Fibroblast of peridontal ligament (primary cell): ENCODE data around the gene MAPK8IP3.

Source experiments
- DNase-seq: peaks from one replicate; pipeline ENCODE4 v3.0.0-alpha.2; 2010; ENCODE audit errors: extremely low read depth

The MAPK8IP3 gene

DNA sequence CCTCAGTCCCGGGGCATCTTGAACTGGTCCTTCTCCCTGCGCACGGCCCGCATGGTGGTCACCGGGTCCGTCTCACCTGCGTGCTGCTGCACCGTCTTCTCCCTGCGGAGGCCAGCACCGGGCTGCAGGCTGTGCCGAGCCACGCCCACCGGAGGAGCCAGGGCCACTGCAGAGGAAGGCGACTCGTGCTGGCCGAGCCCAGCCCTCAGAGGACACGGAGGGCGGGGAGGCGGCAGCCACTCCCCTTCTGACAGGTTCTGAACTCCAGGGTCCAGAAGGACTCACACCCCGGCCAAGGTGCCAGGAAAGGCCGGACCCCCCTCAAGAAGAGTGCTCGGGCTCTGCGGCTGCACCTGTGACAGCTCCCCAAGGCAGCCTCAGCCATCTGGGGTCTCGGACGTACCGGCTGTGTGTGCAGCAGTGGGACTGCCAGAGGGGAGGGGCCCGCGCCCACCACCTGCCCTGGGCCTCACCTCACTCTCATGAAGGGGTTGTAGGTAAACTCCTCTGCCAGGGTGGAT lies 103.3 kb downstream of the MAPK8IP3 start:
- DNase-seq = no peak

DNA sequence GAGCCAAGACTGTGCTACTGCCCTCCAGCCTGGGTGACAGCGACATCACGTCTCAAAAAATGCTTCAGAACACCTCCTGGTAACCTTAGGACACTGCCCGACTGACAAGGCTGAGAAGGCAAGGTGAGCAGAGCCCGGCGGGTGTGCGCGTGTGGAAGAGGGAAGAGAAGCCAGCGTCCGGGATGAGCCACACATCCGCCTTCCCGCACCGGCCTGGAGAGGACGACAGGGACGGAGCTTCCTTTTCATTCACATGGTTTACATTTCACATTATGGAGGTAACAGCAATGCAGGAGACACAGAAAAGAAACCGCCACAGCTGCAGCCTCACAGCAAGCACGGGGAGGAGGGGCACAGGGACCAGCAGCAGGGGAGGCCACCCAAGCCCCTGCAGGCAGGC lies 104.1 kb downstream of the MAPK8IP3 start:
- DNase-seq = no peak

DNA sequence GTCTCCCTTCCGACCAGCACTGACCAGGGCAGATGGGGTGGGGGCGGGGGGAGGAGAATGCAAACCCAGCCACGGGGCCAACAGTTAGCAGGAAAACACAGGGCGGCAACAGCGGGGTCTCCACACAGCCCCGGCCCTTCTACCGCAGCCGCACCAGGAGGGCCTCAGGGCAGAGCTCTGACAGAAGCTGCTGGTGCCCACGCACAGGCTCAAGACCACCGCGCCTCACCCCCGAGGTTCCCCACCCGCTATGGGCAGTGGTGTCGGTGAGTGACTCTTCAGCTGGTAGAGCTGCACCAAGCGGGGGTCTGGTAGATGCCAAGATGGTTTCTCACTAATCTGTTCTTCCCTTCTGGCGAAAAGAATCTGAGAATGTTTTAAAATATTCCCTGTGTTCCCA lies 104.5 kb downstream of the MAPK8IP3 start:
- no peak for DNase-seq

DNA sequence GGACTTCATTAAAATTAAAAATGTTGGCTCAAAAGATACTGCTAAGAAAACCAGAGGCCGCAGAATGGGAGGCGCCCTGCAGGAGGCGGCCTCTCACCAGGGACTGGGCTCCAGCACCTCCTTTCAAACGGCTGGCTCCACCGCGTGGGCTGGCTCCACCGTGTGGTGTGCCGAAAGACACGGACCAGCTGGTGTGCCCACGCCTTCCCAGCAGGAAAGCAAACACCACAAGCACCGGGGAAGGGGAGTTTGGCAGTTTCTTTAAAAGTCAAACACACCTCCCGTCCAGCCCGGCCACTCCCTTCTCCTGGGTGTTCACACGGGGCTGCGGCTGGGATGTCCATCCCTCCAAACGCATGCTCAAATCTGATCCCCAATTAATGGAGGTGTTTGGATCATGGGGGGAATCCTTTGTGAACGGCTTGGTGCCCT lies 106.8 kb downstream of the MAPK8IP3 start:
- DNase-seq = peak; percentile 59

DNA sequence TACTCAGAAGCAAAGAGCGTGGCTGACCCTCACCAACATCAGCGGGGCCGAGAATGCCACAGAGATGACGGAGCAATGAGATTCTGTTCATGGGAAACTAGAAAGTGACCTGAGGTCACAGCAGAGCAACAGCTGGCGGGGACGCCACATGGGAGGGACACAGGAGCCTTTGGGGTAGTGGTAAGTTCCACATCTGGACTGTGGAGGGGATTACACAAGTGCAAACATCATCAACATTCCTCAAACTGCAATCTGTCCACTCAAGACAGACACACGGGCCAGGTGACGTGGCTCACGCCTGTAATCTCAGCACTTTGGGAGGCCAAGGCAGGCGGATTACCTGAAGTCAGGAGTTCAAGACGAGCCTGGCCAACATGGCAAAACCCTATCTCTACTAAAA lies 109.5 kb downstream of the MAPK8IP3 start:
- DNase-seq = no peak

DNA sequence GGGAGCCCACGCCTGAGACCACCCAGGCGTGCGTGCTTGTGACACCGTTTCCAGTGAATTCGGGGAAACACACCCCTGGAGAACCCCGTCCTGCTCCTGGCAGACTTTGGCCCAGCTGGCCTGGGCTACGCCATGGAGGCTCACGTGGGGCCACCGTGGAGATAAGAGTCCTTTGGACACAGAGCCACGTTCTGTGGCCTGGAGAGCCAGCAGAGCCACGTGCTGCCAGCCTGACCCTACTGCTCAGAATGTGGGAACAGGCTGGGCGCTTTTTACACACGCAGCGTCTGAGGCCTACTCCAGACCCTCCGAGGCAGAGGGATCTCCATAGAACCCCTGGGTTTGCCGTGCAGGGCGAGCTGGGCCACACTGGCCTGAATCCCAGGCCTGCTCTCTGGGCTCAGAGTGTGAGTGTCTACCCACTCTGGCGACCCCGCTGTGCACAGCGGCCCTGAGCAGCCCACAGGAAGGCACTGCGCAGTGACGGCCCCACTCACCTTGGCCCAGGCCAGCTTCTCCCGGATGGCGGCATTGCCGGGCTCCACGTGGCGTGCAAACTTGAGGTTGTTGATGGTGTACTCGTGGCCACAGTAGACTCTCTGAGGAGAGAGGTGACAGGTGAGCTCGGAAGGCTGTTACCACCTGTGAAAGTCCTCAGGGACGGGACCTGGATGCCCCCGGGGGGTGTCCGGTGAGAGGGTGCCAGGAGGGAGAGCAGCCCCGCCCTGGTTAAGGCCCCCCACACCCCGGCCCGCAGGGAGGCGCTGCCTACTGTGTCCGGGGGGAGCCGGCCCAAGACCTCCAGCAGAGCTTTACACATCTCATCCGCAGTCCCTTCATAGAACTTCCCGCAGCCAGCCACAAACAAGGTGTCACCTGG lies 110.6 kb downstream of the MAPK8IP3 start:
- DNase-seq = no peak

DNA sequence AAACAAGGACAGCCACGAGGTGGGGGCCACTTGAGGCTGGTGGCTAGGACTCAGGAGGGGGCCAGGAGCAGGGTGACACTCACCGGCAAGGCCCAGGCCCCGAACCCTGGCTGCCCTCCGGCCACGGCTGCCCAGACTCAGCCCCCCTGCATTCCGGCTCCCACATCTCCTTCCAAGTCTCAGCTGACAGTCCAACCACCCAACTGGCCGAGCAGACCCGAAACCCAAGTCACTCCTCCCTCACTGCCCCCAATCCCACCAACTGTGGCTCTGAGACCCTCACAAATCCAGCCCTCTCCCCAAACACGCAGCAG lies 111.2 kb downstream of the MAPK8IP3 start:
- DNase-seq = no peak

DNA sequence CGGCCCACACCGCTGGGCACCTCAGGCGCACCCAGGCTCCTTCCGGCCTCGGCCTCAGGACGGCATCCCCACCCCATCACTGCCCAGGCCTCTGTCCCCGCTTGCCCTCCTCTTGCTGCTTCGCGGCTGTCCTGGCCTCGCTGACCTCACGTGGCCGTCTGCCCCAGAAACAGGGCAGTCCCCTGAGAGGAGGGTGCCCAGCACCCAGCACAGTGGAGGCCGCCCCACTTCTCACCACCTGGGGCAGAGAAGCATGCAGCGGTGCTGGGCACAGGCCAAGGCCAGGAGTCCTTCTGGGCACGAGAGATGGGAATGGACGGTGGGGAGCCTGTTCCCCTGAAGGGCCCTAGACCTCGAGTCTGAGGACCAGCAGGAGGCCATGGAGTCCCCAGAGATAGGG lies 111.7 kb downstream of the MAPK8IP3 start:
- no peak for DNase-seq

DNA sequence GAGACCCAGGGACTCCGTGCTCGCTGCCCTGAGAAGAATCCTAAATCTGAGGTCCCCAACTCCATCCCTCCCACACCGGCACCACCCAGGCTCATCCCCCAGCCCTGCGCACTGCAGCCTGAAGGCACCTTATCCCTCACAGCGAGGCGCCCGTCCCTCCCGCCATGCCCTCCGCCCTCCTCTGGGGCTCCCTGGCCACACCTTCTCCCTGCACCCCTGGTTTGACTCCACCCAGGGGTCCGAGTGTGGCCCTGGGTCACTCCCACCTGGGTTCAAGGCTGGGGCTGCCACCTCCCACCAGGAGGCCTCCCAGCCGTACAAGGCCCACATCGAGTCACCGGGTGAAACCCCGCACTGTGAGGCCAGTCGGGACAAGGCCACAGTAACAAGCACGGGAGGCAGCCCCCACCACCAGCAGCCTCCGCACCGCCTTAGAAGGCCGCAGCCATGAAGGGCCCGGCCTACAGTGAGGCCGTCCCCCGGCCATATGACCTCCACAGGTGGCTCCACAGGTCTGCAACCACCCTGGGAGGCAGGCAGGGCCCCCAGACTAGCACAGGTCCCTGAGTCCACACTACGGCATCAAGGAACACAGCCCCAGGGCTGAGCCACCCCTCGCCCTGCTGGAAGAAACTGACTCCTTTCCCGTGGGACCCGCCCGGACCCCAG lies 112.3 kb downstream of the MAPK8IP3 start:
- DNase-seq = no peak

DNA sequence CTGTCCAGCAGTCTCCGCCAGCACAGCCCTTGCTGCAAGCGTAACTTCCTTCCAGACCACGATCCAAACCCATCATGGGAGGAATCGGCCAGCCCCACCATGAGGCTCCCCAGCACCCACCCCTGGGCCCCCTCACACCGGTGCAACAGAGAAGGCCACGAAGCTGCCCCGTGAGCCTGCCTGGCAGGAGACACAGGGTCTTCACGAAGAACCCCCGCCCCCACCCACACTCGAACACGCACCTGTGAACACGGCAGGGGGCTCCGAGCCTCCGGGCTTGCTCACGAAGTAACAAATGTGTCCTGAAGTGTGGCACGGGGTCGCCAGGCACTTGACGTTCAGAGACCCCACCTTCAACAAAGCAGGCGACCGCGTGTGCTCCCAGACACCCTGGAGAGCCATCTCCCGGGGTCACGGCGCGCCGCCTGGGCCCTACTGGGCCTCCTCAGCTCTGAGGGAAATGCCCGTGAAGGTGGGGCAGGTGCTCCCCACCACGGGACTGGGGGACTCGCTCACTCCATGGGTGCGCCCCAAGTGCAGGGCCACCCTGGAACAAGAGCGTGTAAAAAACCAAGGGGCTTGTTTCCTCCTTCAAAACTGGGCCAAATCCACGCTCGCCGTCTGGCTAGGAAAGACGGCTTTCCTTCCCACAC lies 113.0 kb downstream of the MAPK8IP3 start:
- no peak for DNase-seq

DNA sequence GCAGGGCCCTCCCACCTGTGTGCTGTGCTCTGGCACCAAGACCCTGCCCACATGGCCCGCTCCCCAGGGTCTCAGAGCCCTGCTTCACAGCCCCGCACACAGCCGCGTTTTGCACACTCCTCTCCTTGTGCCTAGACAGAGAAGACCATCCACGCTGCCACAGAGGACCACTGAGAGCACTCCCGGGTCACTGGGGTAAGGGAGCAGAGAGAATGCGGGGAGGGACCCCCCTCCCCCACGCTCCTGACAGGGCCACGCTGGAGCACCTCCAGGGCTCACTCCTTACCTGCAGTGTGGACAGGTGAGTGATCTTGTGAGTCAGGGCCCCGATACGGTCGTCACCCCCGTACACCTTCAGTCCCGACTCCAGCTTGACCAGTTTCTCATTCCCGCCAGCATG lies 113.6 kb downstream of the MAPK8IP3 start:
- no peak for DNase-seq
